Measurements from ENCODE around the gene METTL1.

DNA sequence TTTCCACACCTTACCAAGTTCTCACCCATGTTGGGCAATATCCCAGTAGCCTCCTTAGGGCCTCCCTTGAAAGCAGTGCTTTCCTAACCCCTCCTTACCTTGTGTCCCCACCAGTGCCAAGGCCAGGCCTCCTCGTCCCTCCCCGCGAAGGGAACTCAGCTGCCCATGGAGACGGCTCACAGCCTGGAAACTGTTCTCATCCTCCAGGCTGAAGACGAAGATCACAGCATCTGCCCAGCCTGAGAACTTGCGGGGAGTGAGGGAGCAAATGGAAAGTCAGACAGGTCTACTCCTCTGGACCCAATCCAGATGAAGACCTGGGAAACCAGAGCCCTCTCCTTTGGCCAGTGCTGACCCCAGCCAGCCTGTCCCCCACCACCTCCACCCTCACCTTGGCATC lies 38.0 kb downstream of the METTL1 start:
- TF ChIP-seq, protein P1, sequence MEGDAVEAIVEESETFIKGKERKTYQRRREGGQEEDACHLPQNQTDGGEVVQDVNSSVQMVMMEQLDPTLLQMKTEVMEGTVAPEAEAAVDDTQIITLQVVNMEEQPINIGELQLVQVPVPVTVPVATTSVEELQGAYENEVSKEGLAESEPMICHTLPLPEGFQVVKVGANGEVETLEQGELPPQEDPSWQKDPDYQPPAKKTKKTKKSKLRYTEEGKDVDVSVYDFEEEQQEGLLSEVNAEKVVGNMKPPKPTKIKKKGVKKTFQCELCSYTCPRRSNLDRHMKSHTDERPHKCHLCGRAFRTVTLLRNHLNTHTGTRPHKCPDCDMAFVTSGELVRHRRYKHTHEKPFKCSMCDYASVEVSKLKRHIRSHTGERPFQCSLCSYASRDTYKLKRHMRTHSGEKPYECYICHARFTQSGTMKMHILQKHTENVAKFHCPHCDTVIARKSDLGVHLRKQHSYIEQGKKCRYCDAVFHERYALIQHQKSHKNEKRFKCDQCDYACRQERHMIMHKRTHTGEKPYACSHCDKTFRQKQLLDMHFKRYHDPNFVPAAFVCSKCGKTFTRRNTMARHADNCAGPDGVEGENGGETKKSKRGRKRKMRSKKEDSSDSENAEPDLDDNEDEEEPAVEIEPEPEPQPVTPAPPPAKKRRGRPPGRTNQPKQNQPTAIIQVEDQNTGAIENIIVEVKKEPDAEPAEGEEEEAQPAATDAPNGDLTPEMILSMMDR (IDR thresholded peaks at IDR 0.05) = no peak
- TF ChIP-seq POLR2A (IDR thresholded peaks at IDR 0.05) (no peak), POLR2AphosphoS5 (IDR thresholded peaks at IDR 0.05) (no peak)
